BJ (cell line): ENCODE data around the gene SBF2. TPM values are rescaled to one million over a fixed set of nuclear protein-coding genes. Genes with fewer than 3 reads are reported as not detected.
"Not testable (repeated sequence)": the region's sequence is repeated elsewhere in the genome, so short reads cannot be mapped to it uniquely, and the experiment has no call there.

ENCODE experiments used
- CTCF ChIA-PET: fragments of 350-600 bp; formaldehyde crosslinking; extraction: SDS; loops from one replicate; lab custom pipeline; 2021; ENCODE audit warnings: antibody characterized with exemption, inconsistent platforms; lab: Yijun Ruan, JAX
- POLR2A ChIA-PET: fragments of 300-600 bp; sonication (Branson Sonifier 250); formaldehyde crosslinking; extraction: SDS; loops from one replicate; lab custom pipeline; 2021; ENCODE audit warnings: antibody characterized with exemption; lab: Charles Lee
- DNase-seq: peaks from one replicate; pipeline ENCODE4 v3.0.0-alpha.2; 2011; ENCODE audit warnings: low read depth
- H3K27me3 ChIP-seq: 2 replicates; pipeline ENCODE4 v1.6.0; 2011; ENCODE audit warnings: low read length; ENCODE audit not compliant: control insufficient read depth, insufficient read depth
- H3K36me3 ChIP-seq: 2 replicates; pipeline ENCODE4 v1.5.1; 2011; ENCODE audit warnings: low read length; ENCODE audit not compliant: control insufficient read depth, insufficient read depth
- H3K4me3 ChIP-seq: 2 replicates; pipeline ENCODE4 v1.5.1; 2011; ENCODE audit warnings: low read depth, mild to moderate bottlenecking, control low read depth, low read length
- polyA plus RNA-seq: library from polyadenylated mRNA; depleted of rRNA; stranded (reverse); fragments of >200 nt; gene quantifications from 2 replicates; pipeline ENCODE4 v1.2.3, GENCODE V29; 2011
- TF ChIP-seq, protein P1 (sequence below): IDR thresholded peaks from 2 replicates; pipeline ENCODE4 v1.5.1; 2011; ENCODE audit warnings: low read depth, mild to moderate bottlenecking, control low read depth, inconsistent platforms, low read length, moderate library complexity; ENCODE audit not compliant: insufficient read depth

Gene SBF2
- polyA plus RNA-seq, 1 experiment: 33.8 TPM

DNA sequence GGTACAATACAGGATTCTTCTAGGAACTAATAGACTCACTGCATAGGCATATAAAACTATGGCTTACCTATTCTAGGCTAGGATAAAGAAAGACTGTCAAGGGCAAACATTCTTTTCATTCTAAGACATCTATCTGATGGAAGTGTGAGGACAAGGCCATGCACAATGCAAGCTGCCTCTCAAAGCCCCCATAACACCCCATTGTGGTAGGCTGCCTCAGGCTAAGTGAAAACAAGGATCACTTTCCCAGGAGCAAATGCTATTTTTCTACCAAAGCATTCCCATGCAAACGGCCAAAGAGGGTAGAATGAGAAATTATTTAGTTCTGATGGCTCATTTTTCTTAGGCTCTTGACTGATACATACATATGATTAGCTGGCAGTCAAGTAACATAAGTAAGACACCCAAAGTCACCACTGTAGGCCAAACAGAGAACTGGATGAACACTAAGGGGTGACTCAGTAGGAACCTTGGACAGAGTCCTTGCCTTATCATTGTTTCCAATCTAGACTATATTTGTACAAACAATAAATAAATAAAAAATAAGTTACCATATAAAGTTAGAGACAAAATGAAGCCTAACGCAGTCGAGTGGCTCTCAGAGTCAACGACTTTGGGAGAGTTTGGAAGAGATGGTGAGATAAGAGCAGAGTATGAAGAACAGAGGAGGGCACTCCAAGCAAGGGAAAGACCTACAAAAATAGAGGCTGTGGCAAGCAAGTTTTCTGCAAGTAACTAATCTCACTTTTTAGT lies 303.6 kb downstream of the SBF2 start:
- no peak overlapping the region for H3K4me3 ChIP-seq
- no peaks in the 10 kb centered on the region for H3K27me3 ChIP-seq
- no peak for DNase-seq
- TF ChIP-seq, protein P1, sequence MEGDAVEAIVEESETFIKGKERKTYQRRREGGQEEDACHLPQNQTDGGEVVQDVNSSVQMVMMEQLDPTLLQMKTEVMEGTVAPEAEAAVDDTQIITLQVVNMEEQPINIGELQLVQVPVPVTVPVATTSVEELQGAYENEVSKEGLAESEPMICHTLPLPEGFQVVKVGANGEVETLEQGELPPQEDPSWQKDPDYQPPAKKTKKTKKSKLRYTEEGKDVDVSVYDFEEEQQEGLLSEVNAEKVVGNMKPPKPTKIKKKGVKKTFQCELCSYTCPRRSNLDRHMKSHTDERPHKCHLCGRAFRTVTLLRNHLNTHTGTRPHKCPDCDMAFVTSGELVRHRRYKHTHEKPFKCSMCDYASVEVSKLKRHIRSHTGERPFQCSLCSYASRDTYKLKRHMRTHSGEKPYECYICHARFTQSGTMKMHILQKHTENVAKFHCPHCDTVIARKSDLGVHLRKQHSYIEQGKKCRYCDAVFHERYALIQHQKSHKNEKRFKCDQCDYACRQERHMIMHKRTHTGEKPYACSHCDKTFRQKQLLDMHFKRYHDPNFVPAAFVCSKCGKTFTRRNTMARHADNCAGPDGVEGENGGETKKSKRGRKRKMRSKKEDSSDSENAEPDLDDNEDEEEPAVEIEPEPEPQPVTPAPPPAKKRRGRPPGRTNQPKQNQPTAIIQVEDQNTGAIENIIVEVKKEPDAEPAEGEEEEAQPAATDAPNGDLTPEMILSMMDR: peak; percentile 14; the same call in 1 of the 2 replicates
- ChIA-PET POLR2A (interaction anchor here (0.5 kb wide), 1 partner anchor 171 kb away, joined by 18 read pairs; no protein-coding TSS in a partner anchor), CTCF (no interaction called here)
- no peaks in the 10 kb centered on the region for H3K36me3 ChIP-seq

DNA sequence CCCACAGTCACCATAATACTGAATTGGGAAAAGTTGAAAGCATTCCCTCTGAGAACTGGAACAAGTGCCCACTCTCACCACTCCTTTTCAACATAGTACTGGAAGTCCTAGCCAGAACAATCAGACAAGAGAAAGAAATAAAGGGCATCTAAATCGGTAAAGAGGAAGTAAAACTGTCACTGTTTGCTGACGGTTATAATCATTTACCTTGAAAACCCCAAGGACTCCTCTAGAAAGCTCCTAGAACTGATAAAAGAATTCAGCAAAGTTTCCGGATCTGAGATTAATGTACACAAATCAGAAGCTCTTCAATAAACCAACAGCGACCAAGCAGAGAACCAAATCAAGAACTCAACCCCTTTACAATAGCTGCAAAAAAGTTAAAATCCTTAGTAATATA lies 306.7 kb downstream of the SBF2 start:
- CTCF ChIA-PET: interaction anchor here (0.9 kb wide), 1 partner anchor 12 kb away, joined by 3 read pairs; no protein-coding TSS in a partner anchor
- not testable (repeated sequence) for H3K4me3 ChIP-seq, H3K36me3 ChIP-seq, DNase-seq, H3K27me3 ChIP-seq
- POLR2A ChIA-PET: interaction anchor here (0.6 kb wide), 1 partner anchor 17 kb away, joined by 4 read pairs; no protein-coding TSS in a partner anchor

DNA sequence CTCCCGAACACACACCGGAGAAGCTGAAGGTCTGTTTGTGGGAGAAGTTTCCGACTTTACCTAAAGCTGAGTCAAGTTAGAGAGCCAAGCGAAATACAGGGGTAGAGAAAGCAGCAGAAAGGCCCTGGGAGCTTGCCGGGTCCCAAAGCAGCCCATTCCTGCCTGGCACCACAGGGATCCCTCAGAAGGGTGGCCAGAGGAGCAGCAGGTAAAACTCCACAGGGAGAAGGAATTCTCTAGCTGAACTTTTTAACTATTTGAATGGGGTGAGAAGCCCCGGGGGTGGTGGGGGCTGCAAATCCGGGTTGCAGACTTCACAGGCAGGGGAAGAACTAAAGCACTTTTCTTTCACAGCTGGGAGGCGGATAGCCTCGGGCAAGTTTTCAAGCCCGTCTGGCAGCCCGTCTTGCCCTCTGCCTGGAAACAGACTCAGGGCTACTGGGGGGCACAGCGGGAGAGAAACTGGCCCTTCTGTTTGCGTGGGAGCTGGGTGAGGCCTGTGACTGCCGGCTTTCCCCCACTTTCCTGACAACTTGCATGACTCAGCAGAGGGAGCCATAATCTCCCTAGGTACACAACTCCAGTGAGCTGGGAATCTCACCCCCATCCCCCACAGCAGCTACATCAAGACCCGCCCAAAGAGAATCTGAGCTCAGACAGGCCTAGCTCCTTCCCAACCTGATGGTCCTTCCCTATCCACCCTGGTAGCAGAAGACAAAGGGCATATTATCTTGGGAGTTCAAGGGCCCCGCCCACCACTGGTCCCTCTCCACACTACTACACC lies 311.0 kb downstream of the SBF2 start:
- Histone ChIP-seq H3K27me3 (no peaks in the 10 kb centered on the region), H3K4me3 (no peak overlapping the region), H3K36me3 (no peaks in the 10 kb centered on the region)
- POLR2A ChIA-PET: no interaction called here
- TF ChIP-seq, protein P1: no peak
- DNase-seq: no peak
- CTCF ChIA-PET: interaction anchor here (0.8 to 2.3 kb wide), 6 partner anchors 10 to 322 kb away, joined by 3 to 12 read pairs (median 3); partner anchors contain the start of gene ADM

DNA sequence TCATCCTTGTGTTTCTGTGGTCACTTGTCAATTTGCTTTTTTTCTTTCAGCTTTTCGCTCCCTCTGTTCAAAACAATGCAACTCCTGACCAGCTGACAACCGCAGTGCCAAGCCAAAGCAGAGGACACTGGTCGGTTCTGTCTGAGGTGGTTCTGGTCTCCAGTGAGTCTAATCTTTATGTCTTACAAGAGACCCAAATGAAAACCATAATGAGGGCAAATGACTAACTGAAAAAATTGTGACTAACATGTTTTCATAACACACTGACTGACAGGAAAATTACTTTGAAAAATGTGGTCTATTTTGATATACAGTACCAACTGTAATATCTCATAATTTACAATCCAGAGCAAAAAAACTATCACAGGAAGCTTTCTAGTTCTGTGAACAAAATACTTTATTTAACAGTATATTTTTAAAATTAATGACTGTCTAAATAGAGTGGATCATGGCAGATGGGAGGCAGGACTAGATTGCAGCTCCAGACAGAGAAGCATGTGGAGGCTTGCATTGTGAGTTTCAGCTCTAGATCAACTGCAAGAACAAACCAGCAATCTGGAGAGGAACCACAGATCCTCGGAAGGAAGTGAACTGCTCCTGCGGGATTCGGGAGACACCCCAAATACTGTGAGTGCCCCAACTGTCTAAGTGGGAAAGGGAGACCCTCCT lies 311.8 kb downstream of the SBF2 start:
- Histone ChIP-seq H3K36me3 (no peaks in the 10 kb centered on the region), H3K27me3 (no peaks in the 10 kb centered on the region), H3K4me3 (no peak overlapping the region)
- CTCF ChIA-PET: interaction anchor here (0.8 to 2.3 kb wide), 5 partner anchors 9 to 125 kb away, joined by 3 to 12 read pairs (median 3); no protein-coding TSS in a partner anchor
- POLR2A ChIA-PET: no interaction called here
- no peak for DNase-seq
- TF ChIP-seq, protein P1: no peak

DNA sequence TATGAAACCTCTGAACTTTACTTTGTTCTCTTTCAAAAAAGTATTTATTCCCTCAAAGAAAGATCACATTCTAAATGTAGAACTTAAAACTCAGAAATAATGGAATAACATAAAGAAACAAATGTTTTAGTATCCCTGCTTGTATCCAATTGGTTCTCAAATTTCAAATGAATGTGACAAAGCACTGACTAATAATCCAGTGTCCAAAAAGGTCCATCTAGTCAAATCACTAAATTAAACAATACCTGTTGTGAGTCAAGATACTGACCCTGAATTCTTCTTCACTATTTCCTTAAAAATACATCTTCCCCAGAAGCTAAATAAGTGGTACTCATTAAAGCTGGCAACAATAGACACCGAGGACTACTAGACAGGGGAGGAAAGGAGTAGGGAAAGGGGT lies 313.1 kb downstream of the SBF2 start:
- TF ChIP-seq, protein P1: no peak
- Histone ChIP-seq H3K36me3 (no peaks in the 10 kb centered on the region), H3K27me3 (no peaks in the 10 kb centered on the region), H3K4me3 (no peak overlapping the region)
- POLR2A ChIA-PET: no interaction called here
- CTCF ChIA-PET: no interaction called here
- DNase-seq: no peak
